GM19463 (cell line): ENCODE data around the gene MPP1.

ENCODE experiments used
- ATAC-seq: cut with Tn5 transposase; IDR thresholded peaks from one replicate; pipeline ENCODE4 v1.9.1; 2021; ENCODE audit warnings: mild to moderate bottlenecking, moderate library complexity; ENCODE audit not compliant: unreplicated experiment

The MPP1 gene

DNA sequence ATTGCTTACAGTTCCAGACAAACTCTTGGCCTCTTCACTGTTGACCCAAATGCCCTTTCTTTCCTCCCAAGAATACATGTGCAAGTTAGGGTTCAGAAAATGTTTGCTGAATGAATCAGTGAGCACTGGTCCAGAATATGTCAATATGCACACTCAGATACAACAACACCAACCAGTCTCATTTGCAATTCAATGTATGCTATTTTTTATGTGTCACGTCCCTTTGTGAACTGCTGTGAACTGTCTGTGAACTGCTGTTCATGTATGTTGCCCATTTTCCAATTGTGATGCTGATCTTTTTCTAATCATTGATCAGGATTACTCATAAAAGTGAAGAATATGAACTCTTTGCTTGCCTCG is 72.2 kb downstream of the MPP1 start:
- ATAC-seq, result no peak

DNA sequence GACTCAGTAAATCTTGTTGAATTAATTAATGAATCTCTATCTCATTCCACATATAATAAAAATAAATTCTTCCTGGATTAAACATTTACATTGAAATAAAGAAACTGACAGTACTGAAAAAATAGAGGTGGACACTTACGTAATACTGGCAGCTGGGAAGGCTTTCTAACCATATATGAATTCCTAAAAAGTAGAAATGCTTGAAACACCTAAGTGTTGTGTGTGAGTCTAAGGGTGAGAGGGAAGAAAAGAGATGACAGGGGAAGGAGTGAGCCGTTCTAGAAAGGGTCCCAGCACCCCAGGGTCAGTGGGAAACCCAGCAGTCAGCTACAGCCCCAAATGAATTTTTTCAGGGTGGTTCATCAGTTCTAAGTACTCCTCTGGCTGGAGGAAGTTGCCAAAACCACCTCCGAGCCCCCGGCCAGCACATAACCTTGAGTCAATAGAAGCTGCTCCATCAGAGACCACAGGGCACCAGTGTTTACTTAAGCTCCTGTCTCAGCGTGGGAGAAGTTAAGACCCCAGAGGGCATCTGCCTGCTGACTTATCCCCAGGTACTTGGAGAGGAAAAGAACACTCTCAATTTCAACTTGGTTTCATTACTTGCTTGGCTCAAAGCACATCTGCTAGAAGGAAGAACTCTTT is 72.7 kb downstream of the MPP1 start:
- no peak for ATAC-seq

DNA sequence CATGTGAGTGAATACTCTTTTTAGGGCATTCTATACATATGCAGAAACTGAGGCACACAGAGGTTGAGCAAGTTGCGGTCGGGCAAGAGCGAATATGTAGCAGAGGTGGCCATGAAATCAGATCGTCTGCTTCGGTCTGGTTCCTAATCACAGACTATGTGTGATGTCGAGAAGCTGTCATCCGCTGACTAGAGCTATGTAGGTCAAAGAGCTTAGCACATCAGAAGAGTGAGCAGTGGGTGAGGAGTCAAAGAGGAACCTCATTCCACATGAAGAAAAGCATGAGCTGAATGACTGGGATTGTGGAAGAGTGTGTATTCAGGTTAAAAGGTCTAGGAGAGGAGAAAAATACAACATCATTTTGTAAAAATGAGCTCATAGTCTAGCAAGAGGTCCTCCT is 73.4 kb downstream of the MPP1 start:
- ATAC-seq, result no peak

DNA sequence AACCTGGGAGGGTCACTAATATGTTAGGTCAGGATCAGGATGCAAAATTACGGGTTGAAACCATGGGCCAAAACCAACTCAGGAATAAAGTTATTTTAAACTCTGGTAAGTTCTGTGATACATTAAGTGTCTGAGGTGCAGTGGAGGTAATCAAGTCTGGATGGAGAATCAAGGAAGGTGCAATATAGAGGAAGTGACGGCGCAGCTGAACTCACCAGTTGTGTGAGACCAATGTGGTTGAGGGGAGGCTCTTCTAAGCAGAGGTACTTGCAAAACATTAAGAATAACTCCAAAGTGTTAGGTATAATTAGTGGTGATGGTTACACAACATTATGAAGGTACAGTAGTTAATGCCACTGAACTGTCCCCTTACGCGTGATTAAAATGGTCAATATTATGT is 74.1 kb downstream of the MPP1 start:
- no peak for ATAC-seq

DNA sequence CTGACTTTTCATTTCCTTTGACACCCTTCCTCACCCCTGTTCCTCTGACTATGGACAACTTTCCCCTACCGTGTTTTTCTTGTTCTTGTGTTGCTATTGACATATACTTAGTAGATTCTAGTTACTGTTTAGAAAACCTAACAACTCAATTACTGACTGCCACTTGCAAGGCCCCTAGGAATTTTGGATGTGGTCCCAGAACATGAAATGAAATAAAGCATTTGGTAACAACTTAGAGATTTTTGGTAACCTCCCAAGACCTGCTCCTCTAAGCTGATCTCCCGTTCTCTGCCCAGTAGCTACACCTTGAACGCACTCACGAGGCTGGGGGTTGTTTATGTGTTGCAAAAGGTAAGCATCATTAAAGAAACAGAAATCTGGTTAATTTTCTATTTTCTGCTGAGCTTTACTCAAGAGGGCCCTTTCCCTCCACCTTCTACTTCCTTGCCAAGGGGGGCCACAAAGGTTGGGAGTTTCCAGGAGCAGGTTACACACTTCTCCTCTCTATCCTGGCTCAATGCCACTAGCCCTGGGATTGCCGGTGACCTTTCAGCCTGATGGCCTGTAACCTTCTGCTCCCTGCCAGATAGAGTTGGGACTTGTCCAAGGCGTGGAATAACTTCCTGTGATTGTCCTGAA is 74.9 kb downstream of the MPP1 start:
- no peak for ATAC-seq

DNA sequence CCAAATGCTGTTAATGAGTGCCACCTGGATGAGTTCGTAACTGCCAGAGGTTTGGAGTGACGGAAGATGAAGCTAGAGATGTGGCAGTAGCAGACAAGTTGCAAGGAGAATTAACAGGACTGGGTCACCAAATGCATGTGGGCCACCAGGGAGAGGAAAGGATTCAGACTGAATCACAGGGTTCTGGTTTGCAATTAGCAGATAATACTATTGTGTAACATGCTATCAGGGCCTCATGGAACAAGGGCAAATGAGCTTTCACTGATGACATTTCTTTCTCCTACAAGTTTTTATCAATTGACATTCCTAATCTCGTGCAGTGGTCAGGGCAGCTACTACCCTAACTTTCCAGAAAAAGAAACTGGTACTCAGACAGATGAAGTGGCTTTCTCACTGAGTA is 75.8 kb downstream of the MPP1 start:
- ATAC-seq, result no peak
